HepG2 (cell line): ENCODE measurements around the gene LZTS2. TPM values are rescaled to one million over a fixed set of nuclear protein-coding genes. Genes with fewer than 3 reads are reported as not detected.

ENCODE experiments used
- ATF1 ChIP-seq: IDR thresholded peaks from 2 replicates; pipeline ENCODE4 v1.6.1; 2016; ENCODE audit warnings: mild to moderate bottlenecking, control low read depth
- EED ChIP-seq: sonication (generic); formaldehyde crosslinking; IDR thresholded peaks from 2 replicates; pipeline ENCODE4 v1.5.0; 2020; ENCODE audit warnings: mild to moderate bottlenecking, missing genetic modification reagents
- ETV5 ChIP-seq: IDR thresholded peaks from 2 replicates; pipeline ENCODE4 v1.6.1; 2018; ENCODE audit warnings: missing biosample characterization, missing genetic modification reagents, inconsistent platforms, borderline replicate concordance
- GABPB1 ChIP-seq: IDR thresholded peaks from 2 replicates; pipeline ENCODE4 v1.6.1; 2016; ENCODE audit warnings: mild to moderate bottlenecking, missing genetic modification reagents, moderate library complexity, missing compliant biosample characterization
- GLI4 ChIP-seq: sonication (generic); formaldehyde crosslinking; IDR thresholded peaks from 2 replicates; pipeline ENCODE4 v1.5.1; 2020; ENCODE audit warnings: missing genetic modification reagents, mild to moderate bottlenecking, moderate library complexity, borderline replicate concordance
- JARID2 ChIP-seq: sonication (generic); formaldehyde crosslinking; IDR thresholded peaks from 2 replicates; pipeline ENCODE4 v1.8.1; 2023; ENCODE audit warnings: missing genetic modification reagents, inconsistent platforms; ENCODE audit not compliant: insufficient replicate concordance
- KDM1A ChIP-seq: IDR thresholded peaks from 2 replicates; pipeline ENCODE4 v1.6.1; 2016; ENCODE audit warnings: missing compliant biosample characterization
- KDM6A ChIP-seq: IDR thresholded peaks from 2 replicates; pipeline ENCODE4 v1.6.1; 2016; ENCODE audit warnings: low read depth
- KLF11 ChIP-seq: IDR thresholded peaks from 2 replicates; pipeline ENCODE4 v1.6.1; 2016; ENCODE audit warnings: missing compliant biosample characterization
- MAZ ChIP-seq, 2 experiments: sonication (generic) in 1 of 2; formaldehyde crosslinking in 1 of 2; IDR thresholded peaks; 2 replicates each; pipeline versions ENCODE4 v1.5.0 to v1.6.1; 2012 to 2020; ENCODE audit warnings: low read depth in 2 of 2, mild to moderate bottlenecking in 2 of 2, borderline replicate concordance in 1 of 2, improper control_type of control experiment in 1 of 2, low read length in 1 of 2, missing genetic modification reagents in 1 of 2, moderate library complexity in 1 of 2
- PITX1 ChIP-seq: sonication (generic); formaldehyde crosslinking; IDR thresholded peaks from 2 replicates; pipeline ENCODE4 v1.5.1; 2020; ENCODE audit warnings: mild to moderate bottlenecking, missing genetic modification reagents
- RFX3 ChIP-seq: IDR thresholded peaks from 2 replicates; pipeline ENCODE4 v1.6.1; 2016; ENCODE audit warnings: missing biosample characterization, missing genetic modification reagents
- RXRA ChIP-seq: sonication (generic); formaldehyde crosslinking; IDR thresholded peaks from 2 replicates; pipeline ENCODE4 v1.5.1; 2020; ENCODE audit warnings: missing genetic modification reagents
- SP5 ChIP-seq: IDR thresholded peaks from 2 replicates; pipeline ENCODE4 v1.6.1; 2016; ENCODE audit warnings: low read depth, borderline replicate concordance
- STAT5B ChIP-seq: sonication (generic); formaldehyde crosslinking; IDR thresholded peaks from 2 replicates; pipeline ENCODE4 v1.4.0; 2020; ENCODE audit warnings: missing genetic modification reagents
- TBX2 ChIP-seq: sonication (generic); formaldehyde crosslinking; IDR thresholded peaks from 2 replicates; pipeline ENCODE4 v1.5.0; 2020; ENCODE audit warnings: missing genetic modification reagents, mild to moderate bottlenecking, borderline replicate concordance
- THAP11 ChIP-seq: IDR thresholded peaks from 2 replicates; pipeline ENCODE4 v1.6.1; 2016; ENCODE audit warnings: missing biosample characterization, missing genetic modification reagents
- ZNF282 ChIP-seq: fragments of 450-650 bp; IDR thresholded peaks from 2 replicates; pipeline ENCODE4 v1.6.1; 2018; ENCODE audit not compliant: partially characterized antibody
- ZNF292 ChIP-seq: sonication (generic); formaldehyde crosslinking; IDR thresholded peaks from 2 replicates; pipeline ENCODE4 v1.8.1; 2022; ENCODE audit warnings: mild to moderate bottlenecking, low read depth, missing genetic modification reagents, borderline replicate concordance
- ZNF33B ChIP-seq: sonication (generic); formaldehyde crosslinking; IDR thresholded peaks from 2 replicates; pipeline ENCODE4 v1.5.1; 2020; ENCODE audit warnings: mild to moderate bottlenecking, missing genetic modification reagents
- ZNF672 ChIP-seq: sonication (generic); formaldehyde crosslinking; IDR thresholded peaks from 2 replicates; pipeline ENCODE4 v1.8.1; 2022; ENCODE audit warnings: missing genetic modification reagents
- ZSCAN25 ChIP-seq: sonication (generic); formaldehyde crosslinking; IDR thresholded peaks from 2 replicates; pipeline ENCODE4 v1.8.0; 2022; ENCODE audit warnings: mild to moderate bottlenecking, missing genetic modification reagents
- ZZZ3 ChIP-seq: sonication (generic); formaldehyde crosslinking; IDR thresholded peaks from 2 replicates; pipeline ENCODE4 v1.4.0; 2020; ENCODE audit warnings: missing genetic modification reagents, mild to moderate bottlenecking, borderline replicate concordance
- polyA plus RNA-seq, 8 experiments: library from polyadenylated mRNA; depleted of rRNA in 3 of 8; stranded (reverse) in 7 of 8; unstranded in 1 of 8; fragments of >200 nt; fragmentation: Illumina TruSeq in 4 of 8; extraction: Trizol in 4 of 8; gene quantifications; 2 replicates each; pipeline versions ENCODE4 v1.2.1 to v1.2.3, GENCODE V29; 2011 to 2016; ENCODE audit warnings: low read depth in 4 of 8, missing spikeins in 1 of 8, mixed read lengths in 1 of 8; ENCODE audit not compliant: insufficient read depth in 1 of 8
- total RNA-seq, 5 experiments: library from RNA; depleted of rRNA; stranded (reverse); fragments of >200 nt; fragmentation: Illumina TruSeq; extraction: Trizol; gene quantifications; 2 replicates each; pipeline ENCODE4 v1.2.3, GENCODE V29; 2016; ENCODE audit warnings: low read depth in 1 of 5
- TF ChIP-seq, protein P1 (sequence below): IDR thresholded peaks from 2 replicates; pipeline ENCODE4 v1.6.1; 2016; ENCODE audit warnings: low read depth
- TF ChIP-seq, protein P2 (sequence below): sonication (generic); formaldehyde crosslinking; IDR thresholded peaks from 2 replicates; pipeline ENCODE4 v1.9.0; 2021; ENCODE audit warnings: missing genetic modification reagents, mild to moderate bottlenecking, borderline replicate concordance
- TF ChIP-seq, protein P3 (sequence below): sonication (generic); formaldehyde crosslinking; IDR thresholded peaks from 2 replicates; pipeline ENCODE4 v1.9.0; 2022; ENCODE audit warnings: missing genetic modification reagents, mild to moderate bottlenecking, borderline replicate concordance

The LZTS2 gene
- total and polyA plus RNA-seq, 2 of the 13 experiments (the other 11 are each of a cell fraction or from before 2014, with no cell fraction given) = 43.6 to 65.6 TPM

DNA sequence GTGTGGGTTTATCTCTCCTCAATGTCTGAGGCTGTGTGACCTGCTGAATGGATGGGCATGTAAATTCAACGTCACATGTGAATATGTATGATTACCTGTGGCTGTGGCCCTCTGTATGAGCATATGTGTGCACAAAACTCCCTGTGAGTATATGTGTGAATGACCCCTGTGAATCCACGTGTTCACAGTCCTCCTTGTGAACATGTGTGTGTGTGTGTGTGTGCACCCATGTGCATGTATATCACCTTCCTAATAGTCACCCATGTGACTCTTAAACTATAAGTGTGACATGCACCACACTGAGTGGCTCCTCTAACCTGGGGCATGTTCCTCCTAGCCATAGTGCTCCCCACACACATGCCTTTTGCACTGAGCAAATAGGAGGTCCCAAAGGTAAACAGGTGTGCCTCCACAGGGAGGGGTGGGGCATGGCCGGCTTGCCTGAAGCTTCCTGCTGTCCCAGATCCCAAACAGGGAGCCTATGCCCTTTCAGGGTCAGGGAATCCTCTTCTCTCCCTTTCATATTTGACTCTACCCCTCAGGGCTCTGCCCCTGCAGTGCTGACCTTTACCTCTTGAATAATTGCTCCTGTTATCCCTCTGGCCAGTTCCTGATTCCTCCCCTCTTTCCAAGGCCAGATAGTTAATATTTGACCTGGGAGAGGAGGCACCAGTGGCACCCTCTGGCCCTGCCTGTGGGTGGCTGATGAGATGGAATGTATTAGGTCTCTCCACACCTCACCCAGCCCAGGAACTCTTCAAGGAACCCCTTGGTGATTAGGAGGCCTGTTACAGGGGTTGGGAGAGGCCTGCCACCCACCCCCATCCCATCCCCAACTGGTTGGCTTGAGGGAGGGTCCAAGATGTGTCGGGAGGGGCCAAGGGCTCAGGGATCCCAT lies 28.4 kb upstream of the LZTS2 start (continued):
- peak; percentile 48; the same call in 1 of the 2 replicates for TF ChIP-seq KDM1A (CRISPR knock-in tag)
- TF ChIP-seq SP5 (CRISPR knock-in tag) = peak; percentile 96
- 0 out of 2 replicates have a peak, but pooled peaks have one; percentile 34 for TF ChIP-seq KLF11 (CRISPR knock-in tag)
- TF ChIP-seq ZNF33B (CRISPR knock-in tag) = no peak
- TF ChIP-seq RFX3 (CRISPR knock-in tag) = no peak
- TF ChIP-seq ZNF672 = no peak
- TF ChIP-seq JARID2 (CRISPR knock-in tag) = peak; percentile 56
- TF ChIP-seq, protein P1, sequence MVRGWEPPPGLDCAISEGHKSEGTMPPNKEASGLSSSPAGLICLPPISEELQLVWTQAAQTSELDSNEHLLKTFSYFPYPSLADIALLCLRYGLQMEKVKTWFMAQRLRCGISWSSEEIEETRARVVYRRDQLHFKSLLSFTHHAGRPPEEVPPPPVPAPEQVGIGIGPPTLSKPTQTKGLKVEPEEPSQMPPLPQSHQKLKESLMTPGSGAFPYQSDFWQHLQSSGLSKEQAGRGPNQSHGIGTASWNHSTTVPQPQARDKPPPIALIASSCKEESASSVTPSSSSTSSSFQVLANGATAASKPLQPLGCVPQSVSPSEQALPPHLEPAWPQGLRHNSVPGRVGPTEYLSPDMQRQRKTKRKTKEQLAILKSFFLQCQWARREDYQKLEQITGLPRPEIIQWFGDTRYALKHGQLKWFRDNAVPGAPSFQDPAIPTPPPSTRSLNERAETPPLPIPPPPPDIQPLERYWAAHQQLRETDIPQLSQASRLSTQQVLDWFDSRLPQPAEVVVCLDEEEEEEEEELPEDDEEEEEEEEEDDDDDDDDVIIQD (CRISPR knock-in tag) = peak; percentile 82
- peak; percentile 89 for TF ChIP-seq TBX2 (CRISPR knock-in tag)
- TF ChIP-seq, protein P2, sequence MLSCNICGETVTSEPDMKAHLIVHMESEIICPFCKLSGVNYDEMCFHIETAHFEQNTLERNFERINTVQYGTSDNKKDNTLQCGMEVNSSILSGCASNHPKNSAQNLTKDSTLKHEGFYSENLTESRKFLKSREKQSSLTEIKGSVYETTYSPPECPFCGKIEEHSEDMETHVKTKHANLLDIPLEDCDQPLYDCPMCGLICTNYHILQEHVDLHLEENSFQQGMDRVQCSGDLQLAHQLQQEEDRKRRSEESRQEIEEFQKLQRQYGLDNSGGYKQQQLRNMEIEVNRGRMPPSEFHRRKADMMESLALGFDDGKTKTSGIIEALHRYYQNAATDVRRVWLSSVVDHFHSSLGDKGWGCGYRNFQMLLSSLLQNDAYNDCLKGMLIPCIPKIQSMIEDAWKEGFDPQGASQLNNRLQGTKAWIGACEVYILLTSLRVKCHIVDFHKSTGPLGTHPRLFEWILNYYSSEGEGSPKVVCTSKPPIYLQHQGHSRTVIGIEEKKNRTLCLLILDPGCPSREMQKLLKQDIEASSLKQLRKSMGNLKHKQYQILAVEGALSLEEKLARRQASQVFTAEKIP (CRISPR knock-in tag) = no peak
- 0 out of 2 replicates have a peak, but pooled peaks have one; percentile 5 for TF ChIP-seq EED (CRISPR knock-in tag)
- TF ChIP-seq PITX1 (CRISPR knock-in tag) = peak; percentile 92
- TF ChIP-seq ATF1 (CRISPR knock-in tag) = no peak; the same call in 1 of the 2 replicates
- peak; percentile 95 for TF ChIP-seq ETV5 (CRISPR knock-in tag)
- TF ChIP-seq THAP11 (CRISPR knock-in tag) = peak; percentile 80
- peak; percentile 39; the same call in 1 of the 2 replicates for TF ChIP-seq GABPB1 (CRISPR knock-in tag)
- TF ChIP-seq ZNF282 = no peak
- no peak for TF ChIP-seq ZZZ3 (CRISPR knock-in tag)
- TF ChIP-seq ZSCAN25 (CRISPR knock-in tag) = peak; percentile 99
- TF ChIP-seq ZNF292 (CRISPR knock-in tag) = peak; percentile 42; the same call in 1 of the 2 replicates
- peak; percentile 90 for TF ChIP-seq KDM6A
- no peak for TF ChIP-seq STAT5B
- TF ChIP-seq, protein P3, sequence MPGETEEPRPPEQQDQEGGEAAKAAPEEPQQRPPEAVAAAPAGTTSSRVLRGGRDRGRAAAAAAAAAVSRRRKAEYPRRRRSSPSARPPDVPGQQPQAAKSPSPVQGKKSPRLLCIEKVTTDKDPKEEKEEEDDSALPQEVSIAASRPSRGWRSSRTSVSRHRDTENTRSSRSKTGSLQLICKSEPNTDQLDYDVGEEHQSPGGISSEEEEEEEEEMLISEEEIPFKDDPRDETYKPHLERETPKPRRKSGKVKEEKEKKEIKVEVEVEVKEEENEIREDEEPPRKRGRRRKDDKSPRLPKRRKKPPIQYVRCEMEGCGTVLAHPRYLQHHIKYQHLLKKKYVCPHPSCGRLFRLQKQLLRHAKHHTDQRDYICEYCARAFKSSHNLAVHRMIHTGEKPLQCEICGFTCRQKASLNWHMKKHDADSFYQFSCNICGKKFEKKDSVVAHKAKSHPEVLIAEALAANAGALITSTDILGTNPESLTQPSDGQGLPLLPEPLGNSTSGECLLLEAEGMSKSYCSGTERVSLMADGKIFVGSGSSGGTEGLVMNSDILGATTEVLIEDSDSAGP = peak; percentile 76; the same call in 1 of the 2 replicates
- TF ChIP-seq MAZ (IDR thresholded peaks at IDR 0.05; ENCODE audit: borderline replicate concordance, low read depth, low read length) = 0 out of 2 replicates have a peak, but pooled peaks have one; percentile 46
- TF ChIP-seq MAZ (CRISPR knock-in tag; IDR thresholded peaks at IDR 0.05; ENCODE audit: low read depth) = peak; percentile 75
- peak; percentile 42; the same call in 1 of the 2 replicates for TF ChIP-seq GLI4
- TF ChIP-seq RXRA (CRISPR knock-in tag) = peak; percentile 95
